SKM-1 treated with dmso at 0.1 percent for 144 hours (cell line): Measurements from ENCODE around the gene PIK3R1.

ENCODE experiments used
- DNase-seq: peaks from one replicate; lab custom pipeline; 2025; ENCODE audit not compliant: unreplicated experiment; lab: John Stamatoyannopoulos, UW

Gene PIK3R1

DNA sequence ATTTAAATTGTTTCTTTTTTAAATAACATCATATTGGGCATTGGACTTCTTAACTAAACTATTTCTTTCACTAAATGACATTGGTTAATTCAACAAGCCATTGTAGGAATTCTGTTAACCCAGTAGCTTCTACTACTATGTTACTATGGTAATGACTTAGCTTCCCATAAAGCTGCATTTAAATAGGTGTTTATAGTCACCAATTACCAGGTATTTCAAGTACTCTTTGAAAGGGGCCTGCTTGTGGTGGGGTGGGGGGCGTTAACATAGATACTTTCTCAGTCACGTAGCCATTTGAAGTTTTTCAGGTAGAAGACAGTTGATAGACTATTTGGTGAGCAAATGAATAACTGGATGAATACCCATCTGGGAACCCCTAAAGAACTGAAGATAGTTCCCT, 34.0 kb downstream of the PIK3R1 start:
- DNase-seq = no peak

DNA sequence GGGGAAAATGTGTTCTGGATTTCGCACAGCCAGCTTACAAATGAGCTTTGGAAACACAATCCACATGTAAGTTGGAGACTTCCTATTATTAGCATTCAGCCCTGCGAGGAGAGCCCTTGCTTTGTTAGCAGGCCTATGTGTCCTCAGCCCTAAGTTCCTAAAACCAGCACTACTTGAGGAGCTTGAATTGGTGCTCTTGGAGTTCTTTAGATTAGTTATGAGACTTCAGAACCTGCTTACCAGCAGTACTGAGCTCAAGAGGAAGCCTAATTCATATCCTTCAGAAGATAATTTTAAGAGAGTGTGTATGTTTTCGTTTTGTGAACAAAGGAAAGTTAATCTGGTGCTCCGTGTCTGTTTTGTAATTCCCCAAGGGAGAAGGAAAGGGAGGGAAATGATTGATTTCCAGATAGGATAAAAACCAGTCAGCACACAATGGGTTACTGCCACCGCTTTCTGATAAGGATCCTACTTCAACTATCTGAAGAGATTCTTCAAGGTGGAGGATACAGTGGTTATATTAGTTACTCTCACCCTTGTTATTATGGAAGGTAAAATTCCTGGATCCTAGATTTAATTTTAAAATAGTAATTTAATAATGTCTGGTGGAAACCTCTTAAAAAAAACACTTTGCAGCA, 35.2 kb downstream of the PIK3R1 start:
- no peak for DNase-seq

DNA sequence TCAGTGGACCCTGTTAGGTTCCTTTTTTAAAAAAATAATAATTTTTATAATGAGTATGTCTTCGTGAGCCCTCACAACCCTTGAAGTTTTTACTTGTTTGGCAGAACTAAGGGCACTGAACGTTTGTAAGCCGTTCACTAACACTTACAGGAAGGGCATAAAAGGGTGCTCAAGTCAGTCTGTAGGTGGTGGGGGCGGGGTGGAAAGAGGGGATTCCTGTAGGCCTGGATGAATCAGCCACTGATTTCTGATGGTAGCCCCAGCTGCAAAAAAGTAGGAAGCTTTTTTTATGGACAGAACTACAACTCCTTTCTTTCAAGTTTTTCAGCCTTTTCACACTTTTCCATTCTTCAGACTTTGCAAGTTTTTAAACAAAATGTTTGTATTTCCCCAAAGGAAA, 35.8 kb downstream of the PIK3R1 start:
- no peak for DNase-seq

DNA sequence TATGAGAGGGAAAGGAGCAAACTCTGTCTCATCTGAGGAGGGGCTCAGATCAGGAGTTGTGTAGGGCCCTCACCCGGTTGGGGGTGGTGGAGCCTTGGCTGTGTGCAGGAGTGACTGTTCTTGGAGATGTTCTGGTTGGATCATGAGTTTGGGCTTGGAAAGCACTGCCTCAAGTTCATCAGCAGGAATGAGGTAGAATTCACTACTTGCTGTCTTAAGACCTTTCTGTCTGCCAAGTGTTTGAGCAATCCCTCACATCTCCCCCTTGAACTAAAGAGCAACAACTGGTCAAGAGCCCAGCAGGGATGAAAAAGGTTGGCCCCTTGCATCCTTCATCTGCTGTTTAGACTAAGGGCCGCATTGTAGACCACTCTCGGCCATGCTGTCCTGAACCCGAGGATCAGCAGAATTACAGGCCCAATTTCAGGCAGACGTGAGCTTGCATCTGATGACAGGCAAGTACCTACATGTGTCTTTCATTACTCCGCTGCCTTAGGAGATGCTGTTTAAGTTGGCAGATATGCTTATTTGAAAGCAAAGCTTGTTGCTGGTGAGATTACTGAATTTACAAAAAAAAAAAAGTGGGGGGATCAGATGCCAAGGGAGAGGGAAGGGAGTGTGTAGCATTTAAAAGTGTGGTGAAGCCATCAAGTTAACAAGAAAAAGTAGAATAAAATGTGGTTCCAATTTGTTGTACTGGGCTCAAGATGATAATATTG, 36.4 kb downstream of the PIK3R1 start:
- DNase-seq = no peak

DNA sequence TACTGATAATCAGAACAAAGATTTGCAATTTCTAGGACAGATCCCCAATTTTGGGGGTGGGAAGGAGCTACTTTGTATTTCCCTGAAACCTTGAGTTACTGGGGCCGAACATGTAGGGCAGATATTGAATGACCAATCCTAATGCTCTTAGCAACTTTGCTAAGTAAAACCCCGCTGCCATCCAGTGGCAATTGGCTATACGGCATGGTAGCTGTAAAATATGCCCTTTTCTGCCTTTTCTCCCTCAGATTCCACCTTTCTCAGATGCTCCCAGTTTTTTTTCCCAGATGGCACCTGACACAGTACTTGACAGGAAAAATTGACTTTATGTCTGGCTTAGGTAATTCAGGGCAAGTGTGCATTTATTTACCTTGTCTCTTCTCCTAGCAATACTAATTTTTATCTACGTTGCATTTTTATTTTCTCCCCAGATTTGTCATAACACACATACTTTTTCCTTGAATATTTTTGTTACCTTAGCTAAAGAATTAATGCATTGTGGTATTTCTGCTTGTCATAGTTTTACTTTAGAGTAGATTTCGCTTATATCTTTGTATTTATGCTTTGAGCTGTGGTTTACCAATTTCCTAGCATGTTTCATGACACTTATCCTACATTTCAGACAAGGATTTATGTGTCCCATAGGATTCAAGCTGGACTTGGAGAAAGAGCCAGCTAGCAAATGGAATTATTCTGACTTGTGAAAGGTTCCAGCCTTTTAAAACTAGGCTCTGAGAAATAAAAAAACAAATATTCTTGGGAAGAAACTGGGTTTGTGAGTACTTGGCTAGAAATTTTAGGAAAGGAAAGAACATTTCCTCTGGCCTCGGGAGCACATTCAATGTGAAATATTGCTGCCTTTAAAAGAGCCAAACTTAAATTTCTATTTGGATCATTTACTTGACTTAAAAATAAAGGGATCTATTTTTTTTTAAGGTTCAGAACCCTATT, 37.4 kb downstream of the PIK3R1 start:
- DNase-seq = peak; percentile 13

DNA sequence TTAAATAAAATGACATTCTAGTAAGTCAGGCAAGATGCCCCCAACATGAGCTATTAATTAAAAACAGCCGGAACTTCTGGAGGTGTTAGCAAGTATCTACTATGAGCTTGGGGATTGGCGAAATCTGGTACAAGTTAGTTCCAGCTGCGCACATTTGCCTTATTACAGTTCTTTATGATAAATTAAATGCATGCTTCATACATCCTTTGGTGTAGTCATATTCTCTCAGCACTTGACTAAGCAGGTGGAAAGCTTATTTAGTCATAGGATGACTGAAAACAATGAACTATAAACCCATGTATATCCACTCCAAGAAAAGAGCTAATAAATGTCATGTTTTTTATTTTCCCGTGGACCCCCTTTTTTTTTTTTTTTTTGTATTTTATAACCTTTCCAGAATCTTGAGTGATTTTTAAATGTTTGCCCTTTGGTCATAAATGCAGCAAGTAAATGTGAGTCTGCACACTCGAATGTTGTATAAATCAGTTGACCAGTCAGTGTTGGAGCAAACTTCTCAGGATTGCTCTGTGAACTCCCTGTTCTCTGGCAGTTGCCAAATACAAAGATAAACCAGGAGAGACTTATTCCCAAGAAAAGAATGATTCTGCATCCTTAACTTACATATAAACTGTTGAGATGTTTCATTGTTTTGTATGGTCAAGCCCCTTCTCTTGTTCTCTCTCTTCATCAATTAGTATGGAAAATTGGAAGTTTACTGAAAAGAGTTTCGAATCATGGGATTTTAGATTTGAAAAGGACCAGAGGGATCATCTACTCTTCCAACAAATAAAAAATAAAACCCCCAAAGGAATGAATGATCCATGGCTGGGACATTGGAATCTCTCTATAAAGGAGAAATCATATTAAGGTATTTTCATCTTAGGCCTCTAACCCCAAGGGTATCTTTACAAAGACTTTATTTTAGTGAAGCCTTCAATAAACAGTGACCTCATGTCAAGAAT, 38.3 kb downstream of the PIK3R1 start:
- no peak for DNase-seq

DNA sequence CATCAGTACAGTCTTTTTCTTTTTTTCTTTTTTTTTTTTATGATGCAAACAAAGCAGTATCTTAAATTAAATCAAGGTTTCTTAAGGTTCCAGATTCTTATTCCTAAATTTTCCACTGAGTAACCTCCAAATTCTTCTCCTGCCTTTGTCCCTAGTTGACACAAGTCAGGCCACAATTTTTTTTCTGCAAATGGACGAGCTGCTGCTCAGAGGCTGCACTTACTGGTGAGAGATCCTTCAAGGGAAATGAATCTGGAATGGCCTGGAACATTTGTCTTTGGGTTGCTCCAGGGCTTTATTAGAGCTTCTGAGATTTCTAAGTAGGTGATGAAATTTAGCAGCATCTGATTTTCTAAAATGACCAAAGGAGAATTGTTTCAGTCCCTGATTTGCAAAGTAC, 39.3 kb downstream of the PIK3R1 start:
- no peak for DNase-seq

DNA sequence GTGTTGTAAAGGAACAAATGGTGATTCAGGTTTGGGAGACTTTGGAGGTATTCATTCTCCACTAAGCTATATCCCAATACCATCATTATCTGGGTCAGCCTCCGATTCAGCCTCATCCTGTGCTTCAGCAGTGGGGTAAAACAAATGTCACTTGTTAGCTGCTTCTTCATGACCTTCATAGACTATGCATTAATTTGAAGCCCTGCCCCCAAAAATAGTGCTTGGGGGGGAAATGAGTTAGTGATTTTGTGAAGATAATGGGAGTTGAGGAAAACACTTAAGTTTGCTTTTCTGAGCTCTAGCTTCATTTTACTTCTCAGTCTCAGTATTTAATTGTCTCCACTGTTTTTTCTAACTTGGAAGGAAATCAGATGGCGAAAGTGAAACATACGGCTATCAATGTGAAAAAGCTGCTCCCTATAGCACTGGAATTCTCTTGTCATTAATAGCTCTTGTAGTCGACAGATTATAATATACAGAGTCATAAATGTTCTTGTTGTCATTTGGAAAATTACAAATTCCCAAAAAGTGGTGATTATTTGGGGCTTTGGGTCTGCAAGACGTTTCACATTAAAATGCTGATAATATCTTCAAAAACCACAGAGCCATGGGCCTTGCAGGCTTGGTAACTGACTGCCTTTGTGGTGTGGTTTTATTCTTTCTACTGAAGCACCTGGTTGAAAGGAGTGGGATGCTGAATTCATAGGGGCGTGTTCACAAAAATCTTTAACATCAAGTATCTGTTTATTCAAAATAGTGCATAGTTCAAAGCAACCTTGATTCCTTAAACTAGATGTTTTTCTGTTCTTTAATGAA, 40.0 kb downstream of the PIK3R1 start:
- DNase-seq = no peak

DNA sequence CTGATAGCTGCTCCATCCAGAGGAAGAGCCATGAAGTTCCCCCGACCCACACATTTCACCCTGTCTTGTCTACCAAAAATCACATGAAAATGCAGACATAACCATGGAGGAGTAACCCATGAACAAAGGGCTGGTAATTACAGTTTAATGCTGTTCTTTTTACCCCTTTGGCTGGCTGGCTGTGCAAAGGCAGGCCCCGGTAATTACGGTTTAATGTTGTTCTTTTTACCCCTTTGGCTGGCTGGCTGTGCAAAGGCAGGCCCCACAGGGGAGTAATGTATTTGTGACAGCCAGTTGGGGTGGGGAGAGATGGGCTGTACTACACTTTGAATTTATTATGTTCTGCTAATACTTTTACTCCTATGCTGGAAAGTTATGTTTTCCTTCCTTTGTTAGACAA, 41.7 kb downstream of the PIK3R1 start:
- DNase-seq = no peak

DNA sequence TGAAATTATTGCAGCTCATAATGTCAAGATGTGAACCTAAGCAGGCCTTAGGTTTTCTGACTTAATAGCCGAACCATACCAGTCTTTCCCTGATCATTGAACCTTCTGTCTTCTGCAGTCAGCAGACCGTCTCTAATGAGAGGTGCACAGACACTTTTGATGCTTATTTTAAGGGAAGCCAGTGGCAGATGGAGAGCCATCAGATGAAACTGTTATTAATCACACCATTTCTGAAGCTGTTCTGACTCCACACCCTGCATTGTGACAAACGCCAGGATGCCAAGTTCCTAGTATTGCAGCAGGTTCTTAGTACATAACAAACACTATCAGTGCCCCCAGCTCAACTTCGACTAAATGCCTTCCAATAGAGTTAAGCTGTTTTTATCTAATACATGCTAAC, 43.0 kb downstream of the PIK3R1 start:
- DNase-seq = no peak

DNA sequence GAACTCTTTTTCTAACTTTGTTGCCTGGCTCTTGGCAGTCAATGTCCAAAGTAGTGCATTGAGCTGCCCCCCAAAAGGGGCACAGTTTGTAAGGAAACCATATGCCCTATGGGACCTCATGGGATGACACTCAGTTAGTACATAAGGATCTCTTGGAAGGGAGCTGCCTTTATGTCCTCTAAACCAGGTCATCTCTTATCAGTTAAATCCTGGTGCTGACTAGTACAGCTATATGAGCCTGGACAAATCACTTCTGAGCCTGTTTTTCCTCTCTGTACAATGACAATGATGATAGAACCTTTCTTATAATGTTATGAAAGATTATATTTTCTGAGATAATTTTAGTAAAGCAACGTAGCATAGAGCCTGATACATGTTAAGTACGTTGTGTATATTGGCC, 44.1 kb downstream of the PIK3R1 start:
- no peak for DNase-seq

DNA sequence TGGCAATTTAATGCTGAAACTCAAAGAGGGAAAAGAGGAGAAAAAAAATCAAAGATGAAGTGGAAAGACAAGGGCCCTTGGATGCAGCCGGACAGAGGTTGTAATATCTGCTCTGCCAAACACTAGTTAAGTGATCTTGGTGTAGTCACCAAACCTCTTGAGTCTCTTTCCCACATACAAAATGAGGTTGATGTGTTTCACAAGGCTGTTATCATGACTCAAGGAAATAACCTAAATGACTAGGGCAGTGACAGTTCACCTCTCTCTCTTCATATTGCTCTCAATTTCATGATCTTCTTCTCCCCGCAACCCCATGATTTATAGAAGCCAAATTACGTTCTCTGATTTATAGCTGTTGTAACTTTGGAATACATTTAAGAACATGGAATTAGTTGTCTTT, 44.9 kb downstream of the PIK3R1 start:
- DNase-seq = no peak

DNA sequence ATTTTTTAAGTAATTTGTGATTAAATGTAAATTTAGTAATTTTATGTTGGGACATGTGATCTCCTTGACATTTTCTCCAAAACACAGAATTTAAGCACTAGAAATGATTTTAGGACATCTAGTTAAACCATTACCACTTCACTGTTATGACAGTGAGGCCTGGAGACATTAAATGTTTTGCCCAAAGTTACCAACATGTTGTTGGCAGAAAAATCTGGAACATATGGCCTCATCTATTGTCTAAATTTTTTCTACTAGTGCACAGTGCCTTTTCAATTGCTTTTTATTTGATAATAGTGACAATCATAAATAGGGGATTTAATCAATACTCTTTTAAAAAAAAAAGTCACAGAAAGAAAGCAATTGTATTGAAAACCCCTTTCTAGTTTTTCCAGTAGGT, 45.6 kb downstream of the PIK3R1 start:
- no peak for DNase-seq

DNA sequence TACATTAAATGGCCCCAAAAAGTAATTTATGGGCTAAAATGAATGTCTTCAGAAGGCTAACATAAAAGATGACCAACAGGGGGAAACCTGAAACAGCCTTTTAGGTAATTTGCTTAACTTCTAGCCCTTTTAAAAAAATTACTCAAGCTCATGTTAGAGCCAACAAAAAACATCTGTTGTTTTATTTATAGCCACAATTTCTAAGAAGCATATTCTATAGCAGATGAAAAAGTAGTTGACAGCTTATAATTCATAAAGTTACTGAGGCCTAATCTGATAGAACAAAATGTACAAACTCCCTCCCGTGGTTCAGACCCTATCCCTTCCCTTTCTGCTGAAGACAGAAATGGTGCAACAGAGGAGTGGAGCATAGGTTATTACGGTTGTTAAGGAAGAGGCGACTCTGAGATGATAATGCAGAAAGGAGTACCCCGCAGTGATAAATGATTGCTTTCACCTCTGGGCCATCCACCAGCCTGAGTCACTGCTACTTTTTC, 46.1 kb downstream of the PIK3R1 start:
- DNase-seq = no peak

DNA sequence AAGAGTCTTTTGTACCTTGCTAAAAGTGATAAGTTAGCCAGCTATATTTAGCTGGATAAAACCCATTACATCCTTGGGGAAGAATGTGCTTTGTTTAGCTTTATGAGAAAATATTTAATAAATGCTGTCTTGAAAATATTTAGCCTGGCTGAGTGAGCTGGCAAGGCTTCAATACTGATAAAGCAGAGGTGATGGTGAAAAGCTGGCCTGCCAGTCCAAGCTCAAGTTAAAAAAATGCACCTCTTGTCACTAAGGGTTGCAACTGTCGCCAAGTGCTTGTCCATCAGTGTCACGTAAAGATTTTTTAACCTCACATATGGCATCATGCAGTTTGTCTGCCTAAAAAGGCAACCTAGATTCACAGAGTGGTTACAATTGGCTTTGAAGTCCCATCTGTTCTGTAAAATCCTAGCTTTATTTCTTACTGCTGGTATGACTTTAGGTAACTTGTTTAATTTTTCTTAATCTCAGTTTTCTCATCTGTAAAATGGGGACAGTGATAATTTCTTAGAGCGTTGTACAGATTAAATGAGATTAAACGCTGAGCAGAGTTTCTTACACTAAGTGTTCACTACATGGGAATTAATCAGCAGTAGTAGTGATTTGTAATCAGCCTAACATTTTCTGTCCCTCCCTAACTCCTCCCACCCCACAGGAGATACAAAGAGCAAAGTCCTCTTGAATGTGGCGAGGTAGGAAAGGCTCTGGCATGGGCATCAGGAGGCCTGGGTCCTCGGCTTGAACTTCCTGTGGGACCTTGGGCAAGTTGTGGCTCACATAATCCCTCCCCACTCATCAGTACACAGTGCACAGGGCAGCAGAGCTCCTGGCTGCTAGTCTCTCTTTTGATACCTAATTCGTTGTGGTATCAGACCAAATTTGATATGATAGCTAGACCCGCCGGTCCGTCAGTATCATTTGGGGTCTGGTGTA, 48.7 kb downstream of the PIK3R1 start:
- no peak for DNase-seq

DNA sequence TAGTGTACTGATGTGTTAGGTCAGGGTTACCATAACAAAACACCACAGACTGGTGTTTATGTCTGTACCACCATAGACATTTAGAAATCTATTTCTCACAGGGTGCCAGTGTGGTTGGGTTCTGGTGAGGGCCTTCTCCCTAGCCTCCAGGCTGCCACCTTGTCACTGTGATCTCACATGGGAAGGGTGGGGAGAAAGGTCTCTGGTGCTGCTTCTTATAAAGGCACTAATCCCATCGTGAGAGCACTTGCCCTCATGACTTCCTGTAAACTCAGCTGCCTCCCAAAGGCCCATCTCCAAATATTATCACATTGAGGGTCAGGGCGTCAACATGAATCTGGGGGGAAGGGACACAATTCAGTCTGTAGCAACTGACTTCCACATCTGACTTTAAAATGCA, 49.8 kb downstream of the PIK3R1 start:
- DNase-seq = no peak

DNA sequence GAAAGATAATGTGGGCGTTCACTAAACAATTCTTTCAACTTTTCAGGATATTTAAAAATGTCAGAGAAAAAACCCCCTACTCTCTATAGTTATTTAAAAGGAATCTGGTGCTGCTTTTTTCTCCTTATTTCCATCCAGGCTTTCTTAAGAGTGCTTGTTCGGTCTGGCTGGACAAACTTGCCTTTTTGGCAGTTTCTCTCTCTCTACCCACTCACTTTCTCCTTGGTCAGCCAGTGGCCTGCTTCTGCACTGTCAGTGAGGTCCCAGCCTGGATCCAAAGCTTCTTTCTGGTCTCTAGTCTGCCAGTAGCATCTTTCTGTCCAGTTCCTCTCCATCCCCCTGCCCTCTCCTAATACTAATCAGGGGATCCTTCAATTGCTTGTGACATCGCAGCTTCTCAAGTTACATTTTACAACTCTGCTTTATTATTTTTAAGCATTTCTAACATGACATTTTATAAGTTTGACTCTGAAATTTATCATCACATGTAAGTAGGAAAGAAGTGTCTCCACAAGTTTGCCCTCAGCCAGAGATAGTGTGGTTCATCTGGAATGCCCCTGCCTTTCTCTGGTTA, 50.4 kb downstream of the PIK3R1 start:
- no peak for DNase-seq

DNA sequence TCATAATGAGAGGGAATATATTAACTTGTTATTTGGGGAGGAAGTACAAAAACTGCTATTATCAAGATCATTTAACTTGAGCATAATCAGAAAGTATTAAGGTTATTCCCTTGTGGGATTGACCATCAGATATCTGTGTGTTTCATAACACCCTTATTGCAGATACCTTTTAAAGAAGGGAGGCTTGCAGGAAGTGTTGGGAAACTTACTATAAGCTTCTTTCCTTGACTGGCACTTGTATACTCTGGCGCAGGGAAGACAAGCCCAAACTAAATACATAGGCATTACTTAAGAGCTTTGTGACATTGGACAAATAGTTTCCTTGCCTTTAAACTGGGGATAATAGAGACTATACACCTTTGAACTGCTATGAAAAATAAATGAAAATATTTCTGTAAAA, 50.9 kb downstream of the PIK3R1 start:
- DNase-seq = no peak
